Activated CD4-positive, alpha-beta T cell treated with anti-CD3 and anti-CD28 coated beads, Interleukin-2, amount 10 ng/mL, durations not matched to agents 24 days and 14 days (primary cell): ENCODE measurements around the gene NUCB2. TPM values are rescaled to one million over a fixed set of nuclear protein-coding genes. Genes with fewer than 3 reads are reported as not detected.

ENCODE experiments used
- DNase-seq: peaks from one replicate; pipeline ENCODE4 v3.0.0; 2022
- H3K27ac Mint-ChIP-seq: one replicate; pipeline ENCODE4 v1.8.0; 2022; ENCODE audit warnings: mild to moderate bottlenecking, mixed read lengths
- H3K27me3 Mint-ChIP-seq: one replicate; pipeline ENCODE4 v1.8.0; 2022; ENCODE audit warnings: mixed read lengths
- H3K36me3 Mint-ChIP-seq: one replicate; pipeline ENCODE4 v1.8.0; 2022; ENCODE audit warnings: low read depth, mild to moderate bottlenecking, mixed read lengths
- H3K4me1 Mint-ChIP-seq: one replicate; pipeline ENCODE4 v1.8.0; 2021; ENCODE audit warnings: mixed read lengths
- H3K4me3 Mint-ChIP-seq: one replicate; pipeline ENCODE4 v1.8.0; 2022; ENCODE audit warnings: mild to moderate bottlenecking, moderate library complexity, mixed read lengths
- H3K9me3 Mint-ChIP-seq: one replicate; pipeline ENCODE4 v1.8.0; 2021; ENCODE audit warnings: mixed read lengths
- intact Hi-C: fragments of 100-400 bp; cut with micrococcal nuclease; formaldehyde crosslinking; loops from one replicate; pipeline ENCODE4 v1.15.1; 2023
- total RNA-seq: library from RNA; stranded (reverse); gene quantifications from 2 replicates; pipeline ENCODE4 v1.2.3, GENCODE V29; 2022

Gene NUCB2
- total RNA-seq, 1 donor from 2014 or later, result 48.6 TPM

GRCh38 chr11:17277024-17277584 lies 565 bp downstream of the NUCB2 start:
- Mint-ChIP-seq H3K9me3 (no peaks in the 10 kb centered on the region), H3K4me1 (peaks cover 48% of the 10 kb centered on the region)

GRCh38 chr11:17280494-17281127 lies 4.1 kb downstream of the NUCB2 start:
- no peak for DNase-seq
- intact Hi-C loops, result no loop called here
- peak overlapping the region; percentile 45 for H3K27ac Mint-ChIP-seq
- peaks cover 28% of the 10 kb centered on the region for H3K36me3 Mint-ChIP-seq
- peaks cover 41% of the 10 kb centered on the region for H3K4me1 Mint-ChIP-seq
- no peaks in the 10 kb centered on the region for H3K27me3 Mint-ChIP-seq
- peak overlapping the region; percentile 45 for H3K4me3 Mint-ChIP-seq
- peaks cover 3% of the 10 kb centered on the region for H3K9me3 Mint-ChIP-seq

More at GRCh38 chr11:17277024-17277584, 565 bp downstream of the NUCB2 start:
- no peak for DNase-seq
- Mint-ChIP-seq H3K27me3 (peaks cover 2% of the 10 kb centered on the region), H3K27ac (peak overlapping the region; percentile 85), H3K4me3 (peak overlapping the region; percentile 83), H3K36me3 (peaks cover 9% of the 10 kb centered on the region)
- intact Hi-C loops, result loop anchor here (2.0 to 10.0 kb wide), 5 partner anchors 38 to 1118 kb away; partner anchors contain the start of genes LDHA and SERGEF

DNA sequence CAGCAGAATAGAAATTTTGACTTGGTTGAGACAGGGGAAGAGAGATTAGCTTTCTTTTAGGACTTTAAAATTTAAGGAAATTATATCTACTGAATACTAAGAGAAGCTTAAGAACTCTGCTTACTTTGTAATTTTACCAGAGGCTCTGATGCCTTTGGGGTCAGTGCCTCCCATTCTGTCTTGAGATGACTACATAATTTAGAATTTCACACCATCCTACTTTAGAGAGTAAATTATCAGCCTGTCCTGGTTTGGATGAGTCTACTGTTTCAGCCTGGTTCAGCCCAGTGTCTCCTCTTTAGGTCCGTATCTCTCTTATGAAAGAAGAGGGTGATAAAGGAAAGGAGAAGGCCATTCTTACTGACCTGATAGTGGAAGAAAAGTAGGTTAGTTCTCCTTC lies 9.8 kb downstream of the NUCB2 start:
- H3K27me3 Mint-ChIP-seq, result no peaks in the 10 kb centered on the region
- H3K4me3 Mint-ChIP-seq, result no peak overlapping the region
- intact Hi-C loops, result no loop called here
- DNase-seq, result peak; percentile 45
- H3K27ac Mint-ChIP-seq, result peak overlapping the region; percentile 22
- peaks cover 3% of the 10 kb centered on the region for H3K9me3 Mint-ChIP-seq
- peaks cover 42% of the 10 kb centered on the region for H3K36me3 Mint-ChIP-seq
- peaks cover 29% of the 10 kb centered on the region for H3K4me1 Mint-ChIP-seq

GRCh38 chr11:17287058-17287457 lies 10.5 kb downstream of the NUCB2 start:
- Mint-ChIP-seq H3K9me3 (peaks cover 3% of the 10 kb centered on the region), H3K4me1 (peaks cover 27% of the 10 kb centered on the region), H3K4me3 (no peak overlapping the region), H3K27me3 (no peaks in the 10 kb centered on the region), H3K36me3 (peaks cover 44% of the 10 kb centered on the region), H3K27ac (no peak overlapping the region)
- DNase-seq, result peak; percentile 57
- intact Hi-C loops, result no loop called here

DNA sequence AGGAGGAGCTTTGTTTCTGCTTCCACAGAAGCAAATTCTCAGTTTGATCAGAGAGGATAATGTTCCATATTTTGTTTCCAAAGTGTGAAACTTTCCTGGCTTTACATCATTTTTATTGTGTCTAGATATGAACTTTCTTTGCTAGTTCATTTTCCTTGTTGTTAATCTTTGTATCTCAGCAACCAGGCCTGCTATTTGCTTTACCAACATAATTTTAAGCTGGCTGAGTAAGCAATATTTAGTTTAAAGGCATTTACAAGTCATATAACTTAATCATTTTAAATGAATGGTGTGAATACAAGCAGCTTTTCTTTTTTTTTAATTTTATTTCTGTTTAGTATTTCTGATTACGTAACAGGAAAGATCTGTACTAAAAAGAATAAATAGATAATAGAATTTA lies 15.2 kb downstream of the NUCB2 start:
- no peak overlapping the region for H3K27ac Mint-ChIP-seq
- H3K4me3 Mint-ChIP-seq, result no peak overlapping the region
- H3K9me3 Mint-ChIP-seq, result no peaks in the 10 kb centered on the region
- peaks cover 28% of the 10 kb centered on the region for H3K4me1 Mint-ChIP-seq
- intact Hi-C loops, result no loop called here
- no peak for DNase-seq
- H3K27me3 Mint-ChIP-seq, result no peaks in the 10 kb centered on the region
- peaks cover 38% of the 10 kb centered on the region for H3K36me3 Mint-ChIP-seq

GRCh38 chr11:17293311-17293710 lies 16.8 kb downstream of the NUCB2 start:
- peaks cover 41% of the 10 kb centered on the region for H3K36me3 Mint-ChIP-seq
- no peak for DNase-seq
- intact Hi-C loops, result no loop called here
- H3K9me3 Mint-ChIP-seq, result no peaks in the 10 kb centered on the region
- H3K4me3 Mint-ChIP-seq, result no peak overlapping the region
- H3K27ac Mint-ChIP-seq, result no peak overlapping the region
- peaks cover 33% of the 10 kb centered on the region for H3K4me1 Mint-ChIP-seq
- H3K27me3 Mint-ChIP-seq, result no peaks in the 10 kb centered on the region

- intact Hi-C loops, result no loop called here
- H3K27me3 Mint-ChIP-seq, result no peaks in the 10 kb centered on the region
- H3K4me3 Mint-ChIP-seq, result no peak overlapping the region
- no peaks in the 10 kb centered on the region for H3K9me3 Mint-ChIP-seq
- peaks cover 38% of the 10 kb centered on the region for H3K4me1 Mint-ChIP-seq
- H3K27ac Mint-ChIP-seq, result no peak overlapping the region
- DNase-seq, result peak; percentile 44
- peaks cover 45% of the 10 kb centered on the region for H3K36me3 Mint-ChIP-seq
Observed at GRCh38 chr11:17294033-17294432, 17.5 kb downstream of the NUCB2 start.

GRCh38 chr11:17296852-17297559 lies 20.5 kb downstream of the NUCB2 start:
- Mint-ChIP-seq H3K4me1 (peaks cover 33% of the 10 kb centered on the region), H3K36me3 (peaks cover 50% of the 10 kb centered on the region), H3K9me3 (no peaks in the 10 kb centered on the region), H3K27ac (peak overlapping the region; percentile 42), H3K4me3 (peak overlapping the region; percentile 52), H3K27me3 (no peaks in the 10 kb centered on the region)
- DNase-seq, result peak; percentile 52
- intact Hi-C loops, result loop anchor here (1.0 to 5.0 kb wide), 2 partner anchors 18 to 395 kb away; no protein-coding TSS in a partner anchor

DNA sequence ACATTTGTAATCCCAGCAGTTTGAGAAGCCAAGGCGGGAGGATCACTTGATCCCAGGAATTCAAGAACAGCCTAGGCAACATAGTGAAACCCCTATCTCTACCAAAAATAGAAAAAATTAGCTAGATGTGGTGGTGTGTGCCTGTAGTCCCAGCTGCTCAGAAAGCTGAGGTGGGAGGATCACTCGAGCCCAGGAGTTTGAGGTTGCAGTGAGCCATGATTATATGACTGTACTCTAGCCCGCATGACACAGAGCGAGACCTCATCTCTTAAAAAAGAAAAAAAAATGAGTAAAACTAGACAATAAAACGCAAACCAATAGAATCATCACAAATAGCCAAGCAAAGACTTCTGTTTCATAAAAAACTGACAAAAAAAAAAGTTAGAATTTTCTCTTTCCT lies 21.8 kb downstream of the NUCB2 start:
- H3K4me3 Mint-ChIP-seq, result peak overlapping the region; percentile 5
- H3K9me3 Mint-ChIP-seq, result no peaks in the 10 kb centered on the region
- H3K4me1 Mint-ChIP-seq, result peaks cover 27% of the 10 kb centered on the region
- peaks cover 50% of the 10 kb centered on the region for H3K36me3 Mint-ChIP-seq
- peak; percentile 70 for DNase-seq
- H3K27ac Mint-ChIP-seq, result no peak overlapping the region
- no peaks in the 10 kb centered on the region for H3K27me3 Mint-ChIP-seq
- intact Hi-C loops, result loop anchor here (1.0 to 5.0 kb wide), 4 partner anchors 16 to 396 kb away; no protein-coding TSS in a partner anchor

DNA sequence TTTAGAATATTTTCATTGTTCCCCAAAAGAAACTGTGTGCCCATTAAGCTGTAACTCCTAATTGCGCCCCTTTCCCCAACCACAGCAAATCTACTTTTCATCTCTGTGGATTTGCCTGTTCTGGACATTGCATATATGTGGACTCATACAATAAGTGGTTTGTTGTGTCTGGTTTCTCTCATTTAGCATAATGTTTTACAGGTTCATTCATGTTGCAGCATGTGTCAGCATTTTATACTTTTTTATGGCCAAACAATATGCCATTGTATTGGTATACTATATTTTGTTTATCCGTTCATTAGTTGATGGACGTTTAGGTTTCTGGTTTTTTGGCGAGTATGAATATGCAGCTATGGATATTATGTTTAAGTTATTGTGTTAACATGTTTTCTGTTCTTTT lies 23.8 kb downstream of the NUCB2 start:
- no peaks in the 10 kb centered on the region for H3K9me3 Mint-ChIP-seq
- no peak for DNase-seq
- H3K36me3 Mint-ChIP-seq, result peaks cover 48% of the 10 kb centered on the region
- H3K4me3 Mint-ChIP-seq, result no peak overlapping the region
- intact Hi-C loops, result no loop called here
- H3K4me1 Mint-ChIP-seq, result peaks cover 19% of the 10 kb centered on the region
- H3K27me3 Mint-ChIP-seq, result no peaks in the 10 kb centered on the region
- no peak overlapping the region for H3K27ac Mint-ChIP-seq

GRCh38 chr11:17313349-17314231 lies 37.1 kb downstream of the NUCB2 start:
- H3K36me3 Mint-ChIP-seq, result peaks cover 25% of the 10 kb centered on the region
- no peak overlapping the region for H3K4me3 Mint-ChIP-seq
- H3K4me1 Mint-ChIP-seq, result no peaks in the 10 kb centered on the region
- no peak for DNase-seq
- H3K27ac Mint-ChIP-seq, result no peak overlapping the region
- H3K27me3 Mint-ChIP-seq, result no peaks in the 10 kb centered on the region
- no peaks in the 10 kb centered on the region for H3K9me3 Mint-ChIP-seq
- intact Hi-C loops, result loop anchor here (2.0 kb wide), 2 partner anchors 15 to 37 kb away; partner anchors contain the start of gene NUCB2

DNA sequence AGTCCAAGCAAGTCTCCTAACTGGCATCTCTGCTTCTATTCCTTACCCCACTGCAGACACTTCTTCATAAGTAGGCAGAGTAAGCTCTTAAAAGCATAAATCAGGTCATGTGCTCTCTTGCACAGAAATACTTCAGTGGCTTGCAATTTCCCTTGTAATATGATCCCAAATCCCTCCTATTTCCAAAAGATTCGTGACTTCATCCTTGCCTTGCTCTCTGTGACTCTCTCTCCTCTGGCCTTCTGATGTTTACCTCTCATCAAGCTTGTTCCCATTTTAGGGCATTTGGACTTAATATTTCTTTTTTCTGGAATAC lies 37.7 kb downstream of the NUCB2 start:
- Mint-ChIP-seq H3K4me1 (no peaks in the 10 kb centered on the region), H3K9me3 (no peaks in the 10 kb centered on the region), H3K36me3 (peaks cover 30% of the 10 kb centered on the region), H3K27me3 (no peaks in the 10 kb centered on the region), H3K27ac (no peak overlapping the region), H3K4me3 (no peak overlapping the region)
- peak; percentile 41 for DNase-seq
- intact Hi-C loops, result loop anchor here (2.0 kb wide), 2 partner anchors 15 to 37 kb away; partner anchors contain the start of gene NUCB2

GRCh38 chr11:17314904-17315426 lies 38.4 kb downstream of the NUCB2 start:
- DNase-seq, result no peak
- intact Hi-C loops, result loop anchor here (2.0 kb wide), 2 partner anchors 16 to 38 kb away; partner anchors contain the start of gene NUCB2

More at GRCh38 chr11:17314904-17315426, 38.4 kb downstream of the NUCB2 start:
- Mint-ChIP-seq H3K4me3 (no peak overlapping the region), H3K27ac (no peak overlapping the region), H3K36me3 (peaks cover 33% of the 10 kb centered on the region), H3K27me3 (no peaks in the 10 kb centered on the region), H3K4me1 (no peaks in the 10 kb centered on the region), H3K9me3 (no peaks in the 10 kb centered on the region)
